Measurements from ENCODE around the gene DUSP28. TPM values are rescaled to one million over a fixed set of nuclear protein-coding genes. Genes with fewer than 3 reads are reported as not detected.

Gene DUSP28
- total and polyA plus RNA-seq, 2 of the 13 experiments (the other 11 are each of a cell fraction or from before 2014, with no cell fraction given): 5.2 to 8.6 TPM

DNA sequence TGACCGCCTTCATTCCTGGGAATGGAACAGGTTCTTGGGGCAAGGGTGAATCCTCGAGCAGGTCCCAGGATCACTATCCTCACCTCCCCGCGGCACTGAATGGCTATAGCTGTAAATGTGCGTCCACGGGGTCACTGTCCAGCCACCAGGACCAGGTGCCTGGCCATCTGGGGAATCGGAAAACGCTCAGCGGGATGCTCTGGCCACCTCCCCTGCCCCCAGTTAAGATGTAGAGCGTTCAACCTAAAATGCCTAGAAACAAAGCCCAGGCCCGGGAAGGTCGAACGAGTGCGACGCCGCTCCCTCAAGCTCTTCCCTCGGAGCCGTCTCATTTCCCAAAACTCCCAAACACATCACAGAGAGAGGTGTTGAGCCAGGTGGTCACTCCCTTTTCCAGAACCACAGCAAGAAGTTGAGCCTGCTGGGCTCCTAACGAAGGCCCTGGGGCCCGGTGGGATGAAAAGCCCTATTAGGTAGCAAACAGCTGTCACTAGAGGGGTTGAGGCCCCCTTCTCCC lies 25.6 kb downstream of the DUSP28 start (continued):
- TF ChIP-seq, protein P1, sequence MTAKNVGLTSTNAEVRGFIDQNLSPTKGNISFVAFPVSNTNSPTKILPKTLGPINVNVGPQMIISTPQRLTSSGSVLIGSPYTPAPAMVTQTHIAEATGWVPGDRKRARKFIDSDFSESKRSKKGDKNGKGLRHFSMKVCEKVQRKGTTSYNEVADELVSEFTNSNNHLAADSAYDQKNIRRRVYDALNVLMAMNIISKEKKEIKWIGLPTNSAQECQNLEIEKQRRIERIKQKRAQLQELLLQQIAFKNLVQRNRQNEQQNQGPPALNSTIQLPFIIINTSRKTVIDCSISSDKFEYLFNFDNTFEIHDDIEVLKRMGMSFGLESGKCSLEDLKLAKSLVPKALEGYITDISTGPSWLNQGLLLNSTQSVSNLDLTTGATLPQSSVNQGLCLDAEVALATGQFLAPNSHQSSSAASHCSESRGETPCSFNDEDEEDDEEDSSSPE (CRISPR knock-in tag; IDR thresholded peaks at IDR 0.05): no peak
- 0 out of 2 replicates have a peak, but pooled peaks have one; percentile 55 for TF ChIP-seq ZNF234 (CRISPR knock-in tag; conservative IDR thresholded peaks at IDR 0.05)
- TF ChIP-seq ZNF296 (CRISPR knock-in tag; conservative IDR thresholded peaks at IDR 0.05): no peak
- peak; percentile 30; the same call in 1 of the 2 replicates for TF ChIP-seq NCOA1 (CRISPR knock-in tag; IDR thresholded peaks at IDR 0.05)
- TF ChIP-seq, protein P2, sequence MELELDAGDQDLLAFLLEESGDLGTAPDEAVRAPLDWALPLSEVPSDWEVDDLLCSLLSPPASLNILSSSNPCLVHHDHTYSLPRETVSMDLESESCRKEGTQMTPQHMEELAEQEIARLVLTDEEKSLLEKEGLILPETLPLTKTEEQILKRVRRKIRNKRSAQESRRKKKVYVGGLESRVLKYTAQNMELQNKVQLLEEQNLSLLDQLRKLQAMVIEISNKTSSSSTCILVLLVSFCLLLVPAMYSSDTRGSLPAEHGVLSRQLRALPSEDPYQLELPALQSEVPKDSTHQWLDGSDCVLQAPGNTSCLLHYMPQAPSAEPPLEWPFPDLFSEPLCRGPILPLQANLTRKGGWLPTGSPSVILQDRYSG (CRISPR knock-in tag; IDR thresholded peaks at IDR 0.05): peak; percentile 8; the same call in 1 of the 2 replicates
- TF ChIP-seq ZNF546 (CRISPR knock-in tag; conservative IDR thresholded peaks at IDR 0.05): no peak
- no peak for TF ChIP-seq THYN1 (CRISPR knock-in tag; IDR thresholded peaks at IDR 0.05; ENCODE audit: borderline replicate concordance, low read depth)
- TF ChIP-seq, protein P3, sequence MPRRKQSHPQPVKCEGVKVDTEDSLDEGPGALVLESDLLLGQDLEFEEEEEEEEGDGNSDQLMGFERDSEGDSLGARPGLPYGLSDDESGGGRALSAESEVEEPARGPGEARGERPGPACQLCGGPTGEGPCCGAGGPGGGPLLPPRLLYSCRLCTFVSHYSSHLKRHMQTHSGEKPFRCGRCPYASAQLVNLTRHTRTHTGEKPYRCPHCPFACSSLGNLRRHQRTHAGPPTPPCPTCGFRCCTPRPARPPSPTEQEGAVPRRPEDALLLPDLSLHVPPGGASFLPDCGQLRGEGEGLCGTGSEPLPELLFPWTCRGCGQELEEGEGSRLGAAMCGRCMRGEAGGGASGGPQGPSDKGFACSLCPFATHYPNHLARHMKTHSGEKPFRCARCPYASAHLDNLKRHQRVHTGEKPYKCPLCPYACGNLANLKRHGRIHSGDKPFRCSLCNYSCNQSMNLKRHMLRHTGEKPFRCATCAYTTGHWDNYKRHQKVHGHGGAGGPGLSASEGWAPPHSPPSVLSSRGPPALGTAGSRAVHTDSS (CRISPR knock-in tag; conservative IDR thresholded peaks at IDR 0.05): no peak
- TF ChIP-seq, protein P4, sequence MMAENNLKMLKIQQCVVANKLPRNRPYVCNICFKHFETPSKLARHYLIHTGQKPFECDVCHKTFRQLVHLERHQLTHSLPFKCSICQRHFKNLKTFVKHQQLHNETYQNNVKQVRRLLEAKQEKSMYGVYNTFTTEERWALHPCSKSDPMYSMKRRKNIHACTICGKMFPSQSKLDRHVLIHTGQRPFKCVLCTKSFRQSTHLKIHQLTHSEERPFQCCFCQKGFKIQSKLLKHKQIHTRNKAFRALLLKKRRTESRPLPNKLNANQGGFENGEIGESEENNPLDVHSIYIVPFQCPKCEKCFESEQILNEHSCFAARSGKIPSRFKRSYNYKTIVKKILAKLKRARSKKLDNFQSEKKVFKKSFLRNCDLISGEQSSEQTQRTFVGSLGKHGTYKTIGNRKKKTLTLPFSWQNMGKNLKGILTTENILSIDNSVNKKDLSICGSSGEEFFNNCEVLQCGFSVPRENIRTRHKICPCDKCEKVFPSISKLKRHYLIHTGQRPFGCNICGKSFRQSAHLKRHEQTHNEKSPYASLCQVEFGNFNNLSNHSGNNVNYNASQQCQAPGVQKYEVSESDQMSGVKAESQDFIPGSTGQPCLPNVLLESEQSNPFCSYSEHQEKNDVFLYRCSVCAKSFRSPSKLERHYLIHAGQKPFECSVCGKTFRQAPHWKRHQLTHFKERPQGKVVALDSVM (CRISPR knock-in tag; IDR thresholded peaks at IDR 0.05): no peak
- TF ChIP-seq ZFP62 (CRISPR knock-in tag; IDR thresholded peaks at IDR 0.05): no peak
- TF ChIP-seq, protein P5, sequence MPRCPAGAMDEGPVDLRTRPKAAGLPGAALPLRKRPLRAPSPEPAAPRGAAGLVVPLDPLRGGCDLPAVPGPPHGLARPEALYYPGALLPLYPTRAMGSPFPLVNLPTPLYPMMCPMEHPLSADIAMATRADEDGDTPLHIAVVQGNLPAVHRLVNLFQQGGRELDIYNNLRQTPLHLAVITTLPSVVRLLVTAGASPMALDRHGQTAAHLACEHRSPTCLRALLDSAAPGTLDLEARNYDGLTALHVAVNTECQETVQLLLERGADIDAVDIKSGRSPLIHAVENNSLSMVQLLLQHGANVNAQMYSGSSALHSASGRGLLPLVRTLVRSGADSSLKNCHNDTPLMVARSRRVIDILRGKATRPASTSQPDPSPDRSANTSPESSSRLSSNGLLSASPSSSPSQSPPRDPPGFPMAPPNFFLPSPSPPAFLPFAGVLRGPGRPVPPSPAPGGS (CRISPR knock-in tag; IDR thresholded peaks at IDR 0.05): 0 out of 2 replicates have a peak, but pooled peaks have one; percentile 8
- TF ChIP-seq, protein P6, sequence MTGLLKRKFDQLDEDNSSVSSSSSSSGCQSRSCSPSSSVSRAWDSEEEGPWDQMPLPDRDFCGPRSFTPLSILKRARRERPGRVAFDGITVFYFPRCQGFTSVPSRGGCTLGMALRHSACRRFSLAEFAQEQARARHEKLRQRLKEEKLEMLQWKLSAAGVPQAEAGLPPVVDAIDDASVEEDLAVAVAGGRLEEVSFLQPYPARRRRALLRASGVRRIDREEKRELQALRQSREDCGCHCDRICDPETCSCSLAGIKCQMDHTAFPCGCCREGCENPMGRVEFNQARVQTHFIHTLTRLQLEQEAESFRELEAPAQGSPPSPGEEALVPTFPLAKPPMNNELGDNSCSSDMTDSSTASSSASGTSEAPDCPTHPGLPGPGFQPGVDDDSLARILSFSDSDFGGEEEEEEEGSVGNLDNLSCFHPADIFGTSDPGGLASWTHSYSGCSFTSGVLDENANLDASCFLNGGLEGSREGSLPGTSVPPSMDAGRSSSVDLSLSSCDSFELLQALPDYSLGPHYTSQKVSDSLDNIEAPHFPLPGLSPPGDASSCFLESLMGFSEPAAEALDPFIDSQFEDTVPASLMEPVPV (CRISPR knock-in tag; IDR thresholded peaks at IDR 0.05): no peak
- TF ChIP-seq ZNF44 (CRISPR knock-in tag; IDR thresholded peaks at IDR 0.05): peak; percentile 23; the same call in 1 of the 2 replicates
